ENCODE data around the gene CA11. TPM values are rescaled to one million over a fixed set of nuclear protein-coding genes. Genes with fewer than 3 reads are reported as not detected.

CA11 gene
- total RNA-seq, 2 donors from 2014 or later: 1.4 to 2.7 TPM

GRCh38 chr19:48635966-48636858 is 9.8 kb downstream of the CA11 start:
- Histone ChIP-seq H3K9ac (ENCODE audit: low read depth in 2 of 2, low read length in 2 of 2) (peak overlapping the region; percentile 82 to 99), H3K9me3 (no peaks in the 10 kb centered on the region), H3K4me1 (peaks cover 21% of the 10 kb centered on the region), H3K27ac (peak overlapping the region; percentile 93), H3K36me3 (no peaks in the 10 kb centered on the region), H3K27me3 (no peaks in the 10 kb centered on the region), H3K4me3 (peak overlapping the region; percentile 81)
- TF ChIP-seq CTCF (IDR thresholded peaks at IDR 0.05): no peak
- intact Hi-C loops (cut with DNase I): no loop called here
- peak; percentile 72 for DNase-seq

DNA sequence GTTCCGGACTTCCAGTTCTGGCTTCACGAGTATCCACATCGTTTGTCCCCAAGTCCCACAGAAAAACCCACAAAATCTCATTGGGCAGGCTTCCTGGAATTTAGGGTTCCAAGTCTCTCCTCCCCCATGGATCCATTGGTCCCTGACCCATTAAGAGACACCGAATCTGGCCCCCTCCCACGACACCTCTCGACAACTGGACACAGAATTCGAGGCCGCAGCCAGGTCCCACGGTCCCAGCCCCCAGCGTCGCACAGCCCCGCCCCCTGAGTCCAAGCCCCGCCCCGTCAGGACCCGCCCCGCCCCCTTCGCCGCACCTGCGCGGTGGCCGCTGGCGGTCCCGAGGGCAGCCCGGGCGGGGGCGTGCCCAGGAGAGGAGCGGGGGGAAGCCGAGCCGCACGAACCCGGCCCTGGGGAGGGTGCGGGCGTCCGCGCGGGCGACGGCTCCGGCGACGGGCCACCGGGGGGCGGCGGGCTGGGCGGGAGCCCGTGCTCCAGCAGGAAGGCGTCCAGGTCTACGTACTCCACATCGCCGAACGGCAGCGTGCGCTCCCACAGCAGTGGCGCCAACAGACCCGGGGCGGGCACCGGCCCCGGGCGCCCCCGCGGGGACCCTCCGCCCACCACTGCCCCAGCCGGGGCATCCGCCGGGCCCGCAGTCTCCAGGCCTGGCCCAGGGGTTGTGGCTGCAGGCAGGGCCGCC is 10.6 kb downstream of the CA11 start:
- Histone ChIP-seq H3K9me3 (no peaks in the 10 kb centered on the region), H3K4me3 (peak overlapping the region; percentile 81), H3K27ac (peak overlapping the region; percentile 93), H3K27me3 (no peaks in the 10 kb centered on the region), H3K4me1 (peaks cover 27% of the 10 kb centered on the region), H3K9ac (ENCODE audit: low read depth in 2 of 2, low read length in 2 of 2) (peak overlapping the region; percentile 82 to 99), H3K36me3 (no peaks in the 10 kb centered on the region)
- peak; percentile 80 for DNase-seq
- intact Hi-C loops (cut with DNase I): no loop called here
- no peak for TF ChIP-seq CTCF (IDR thresholded peaks at IDR 0.05)

- peak; percentile 98 for DNase-seq
- Histone ChIP-seq H3K4me1 (peaks cover 35% of the 10 kb centered on the region), H3K9me3 (no peaks in the 10 kb centered on the region), H3K4me3 (peak overlapping the region; percentile 81), H3K27me3 (no peaks in the 10 kb centered on the region), H3K9ac (ENCODE audit: low read depth in 2 of 2, low read length in 2 of 2) (peak overlapping the region; percentile 61 to 86), H3K27ac (peak overlapping the region; percentile 93), H3K36me3 (no peaks in the 10 kb centered on the region)
- TF ChIP-seq CTCF (IDR thresholded peaks at IDR 0.05): no peak
- intact Hi-C loops (cut with DNase I): no loop called here
These were observed 11.3 kb downstream of the CA11 start for GRCh38 chr19:48634424-48635262.

GRCh38 chr19:48634036-48634342 is 12.0 kb downstream of the CA11 start:
- Histone ChIP-seq H3K4me1 (peaks cover 36% of the 10 kb centered on the region), H3K4me3 (no peak overlapping the region)

More at GRCh38 chr19:48634036-48634342, 12.0 kb downstream of the CA11 start:
- DNase-seq: no peak
- Histone ChIP-seq H3K27ac (peak overlapping the region; percentile 93), H3K27me3 (no peaks in the 10 kb centered on the region), H3K36me3 (no peaks in the 10 kb centered on the region), H3K9me3 (no peaks in the 10 kb centered on the region), H3K9ac (ENCODE audit: low read depth in 2 of 2, low read length in 2 of 2) (peak overlapping the region in 1 of 2 donors; percentile 86)
- intact Hi-C loops (cut with DNase I): no loop called here
- TF ChIP-seq CTCF (IDR thresholded peaks at IDR 0.05): no peak

Data from colonic mucosa (tissue), 4 donors.